ENCODE data around the gene CFAP69. TPM values are rescaled to one million over a fixed set of nuclear protein-coding genes. Genes with fewer than 3 reads are reported as not detected.
"Not testable (repeated sequence)": the region's sequence is repeated elsewhere in the genome, so short reads cannot be mapped to it uniquely, and the experiment has no call there.

Gene CFAP69
- total RNA-seq, 1 donor from 2014 or later, result 0.86 TPM

GRCh38 chr7:90346336-90347125 lies 101.6 kb downstream of the CFAP69 start, which contains the start of gene GTPBP10:
GTPBP10 (plus strand) TSS chr7:90346716; CDS start chr7:90346742, 26 bp downstream.
- H3K9me3 Mint-ChIP-seq (ENCODE audit: unreplicated experiment), result no peaks in the 10 kb centered on the region
- H3K27me3 Mint-ChIP-seq (ENCODE audit: unreplicated experiment), result no peaks in the 10 kb centered on the region
- peak within 1 kb of the TSS; percentile 92 for H3K4me3 Mint-ChIP-seq (ENCODE audit: unreplicated experiment)
- H3K36me3 Mint-ChIP-seq (ENCODE audit: unreplicated experiment), result peaks cover 2% of the 10 kb centered on the region
- DNase-seq (ENCODE audit: extremely low spot score, unreplicated experiment), result peak; percentile 97
- TF ChIP-seq, protein P1, sequence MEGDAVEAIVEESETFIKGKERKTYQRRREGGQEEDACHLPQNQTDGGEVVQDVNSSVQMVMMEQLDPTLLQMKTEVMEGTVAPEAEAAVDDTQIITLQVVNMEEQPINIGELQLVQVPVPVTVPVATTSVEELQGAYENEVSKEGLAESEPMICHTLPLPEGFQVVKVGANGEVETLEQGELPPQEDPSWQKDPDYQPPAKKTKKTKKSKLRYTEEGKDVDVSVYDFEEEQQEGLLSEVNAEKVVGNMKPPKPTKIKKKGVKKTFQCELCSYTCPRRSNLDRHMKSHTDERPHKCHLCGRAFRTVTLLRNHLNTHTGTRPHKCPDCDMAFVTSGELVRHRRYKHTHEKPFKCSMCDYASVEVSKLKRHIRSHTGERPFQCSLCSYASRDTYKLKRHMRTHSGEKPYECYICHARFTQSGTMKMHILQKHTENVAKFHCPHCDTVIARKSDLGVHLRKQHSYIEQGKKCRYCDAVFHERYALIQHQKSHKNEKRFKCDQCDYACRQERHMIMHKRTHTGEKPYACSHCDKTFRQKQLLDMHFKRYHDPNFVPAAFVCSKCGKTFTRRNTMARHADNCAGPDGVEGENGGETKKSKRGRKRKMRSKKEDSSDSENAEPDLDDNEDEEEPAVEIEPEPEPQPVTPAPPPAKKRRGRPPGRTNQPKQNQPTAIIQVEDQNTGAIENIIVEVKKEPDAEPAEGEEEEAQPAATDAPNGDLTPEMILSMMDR (IDR thresholded peaks at IDR 0.05), result peak; percentile 64
- peak within 1 kb of the TSS; percentile 96 for H3K27ac Mint-ChIP-seq (ENCODE audit: unreplicated experiment)
- H3K4me1 Mint-ChIP-seq (ENCODE audit: unreplicated experiment), result peaks cover 20% of the 10 kb centered on the region

DNA sequence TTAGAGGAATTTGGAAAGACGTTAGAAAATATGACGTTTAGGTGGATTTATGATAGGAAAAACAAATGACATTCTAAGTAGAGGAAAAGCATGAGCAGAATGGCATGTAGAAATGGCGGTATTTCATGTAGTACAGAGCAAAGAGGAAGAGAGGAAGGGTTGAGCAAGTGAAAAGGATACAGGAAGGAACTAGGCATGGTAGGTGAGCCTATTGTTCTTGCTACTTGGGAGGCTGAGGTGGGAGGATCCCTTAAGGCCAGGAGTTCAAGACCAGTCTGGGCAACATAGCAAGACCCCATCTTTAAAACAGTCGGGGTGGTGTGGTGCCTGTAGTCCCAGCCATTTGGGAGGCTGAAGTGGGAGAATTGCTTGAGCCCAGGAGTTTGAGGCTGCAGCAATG lies 102.8 kb downstream of the CFAP69 start:
- Mint-ChIP-seq H3K4me3 (ENCODE audit: unreplicated experiment) (peak overlapping the region; percentile 92), H3K27me3 (ENCODE audit: unreplicated experiment) (no peaks in the 10 kb centered on the region), H3K27ac (ENCODE audit: unreplicated experiment) (no peak overlapping the region), H3K36me3 (ENCODE audit: unreplicated experiment) (peaks cover 2% of the 10 kb centered on the region), H3K9me3 (ENCODE audit: unreplicated experiment) (no peaks in the 10 kb centered on the region), H3K4me1 (ENCODE audit: unreplicated experiment) (peaks cover 20% of the 10 kb centered on the region)
- DNase-seq (ENCODE audit: extremely low spot score, unreplicated experiment), result no peak
- TF ChIP-seq, protein P1 (IDR thresholded peaks at IDR 0.05), result no peak

GRCh38 chr7:90349305-90349704 lies 104.3 kb downstream of the CFAP69 start:
- Mint-ChIP-seq H3K27me3 (ENCODE audit: unreplicated experiment) (no peaks in the 10 kb centered on the region), H3K4me1 (ENCODE audit: unreplicated experiment) (peaks cover 20% of the 10 kb centered on the region), H3K4me3 (ENCODE audit: unreplicated experiment) (no peak overlapping the region), H3K36me3 (ENCODE audit: unreplicated experiment) (peaks cover 2% of the 10 kb centered on the region), H3K9me3 (ENCODE audit: unreplicated experiment) (no peaks in the 10 kb centered on the region), H3K27ac (ENCODE audit: unreplicated experiment) (no peak overlapping the region)
- TF ChIP-seq, protein P1 (IDR thresholded peaks at IDR 0.05), result no peak
- DNase-seq (ENCODE audit: extremely low spot score, unreplicated experiment), result no peak

DNA sequence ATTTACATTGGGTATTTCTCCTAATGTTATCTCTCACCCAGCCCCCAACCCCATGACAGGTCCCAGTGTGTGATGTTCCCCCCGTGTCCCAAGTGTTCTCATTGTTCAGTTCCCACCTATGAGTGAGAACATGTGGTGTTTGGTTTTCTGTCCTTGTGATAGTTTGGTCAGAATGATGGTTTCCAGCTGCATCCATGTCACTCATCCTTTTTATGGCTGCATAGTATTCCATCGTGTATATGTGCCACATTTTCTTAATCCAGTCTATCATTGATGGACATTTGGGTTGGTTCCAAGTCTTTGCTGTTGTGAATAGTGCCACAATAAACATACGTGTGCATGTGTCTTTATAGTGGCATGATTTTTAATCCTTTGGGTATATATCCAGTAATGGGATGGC lies 105.1 kb downstream of the CFAP69 start:
- H3K4me3 Mint-ChIP-seq (ENCODE audit: unreplicated experiment); H3K27me3 Mint-ChIP-seq (ENCODE audit: unreplicated experiment); H3K27ac Mint-ChIP-seq (ENCODE audit: unreplicated experiment); DNase-seq (ENCODE audit: extremely low spot score, unreplicated experiment); H3K36me3 Mint-ChIP-seq (ENCODE audit: unreplicated experiment); H3K9me3 Mint-ChIP-seq (ENCODE audit: unreplicated experiment): not testable (repeated sequence)
- H3K4me1 Mint-ChIP-seq (ENCODE audit: unreplicated experiment), result peaks cover 19% of the 10 kb centered on the region

- no peaks in the 10 kb centered on the region for H3K27me3 Mint-ChIP-seq (ENCODE audit: unreplicated experiment)
- H3K4me3 Mint-ChIP-seq (ENCODE audit: unreplicated experiment), result no peak overlapping the region
- peaks cover 14% of the 10 kb centered on the region for H3K36me3 Mint-ChIP-seq (ENCODE audit: unreplicated experiment)
- H3K27ac Mint-ChIP-seq (ENCODE audit: unreplicated experiment), result no peak overlapping the region
- TF ChIP-seq, protein P1 (IDR thresholded peaks at IDR 0.05), result no peak
- no peak for DNase-seq (ENCODE audit: extremely low spot score, unreplicated experiment)
- peaks cover 8% of the 10 kb centered on the region for H3K4me1 Mint-ChIP-seq (ENCODE audit: unreplicated experiment)
- H3K9me3 Mint-ChIP-seq (ENCODE audit: unreplicated experiment), result peaks cover 3% of the 10 kb centered on the region
Observed at GRCh38 chr7:90351987-90352386, 107.0 kb downstream of the CFAP69 start.

Other genes starting within 250 kb of the CFAP69 start
- gene STEAP1, start 90.7 kb upstream of the CFAP69 start, total RNA-seq, result not detected in 2 replicates
- gene STEAP2, start 33.4 kb upstream of the CFAP69 start, total RNA-seq, result not detected in 2 replicates
- not detected in 2 replicates for gene FAM237B, start 76.1 kb downstream of the CFAP69 start, total RNA-seq
- 19.5 and 19.6 TPM in 2 replicates for gene GTPBP10, start 101.5 kb downstream of the CFAP69 start, total RNA-seq
- 20.9 and 28.9 TPM in 2 replicates for gene CLDN12, start 158.3 kb downstream of the CFAP69 start, total RNA-seq
- gene PTTG1IP2, start 224.5 kb downstream of the CFAP69 start, total RNA-seq, result not detected in 2 replicates